ENCODE measurements around the gene AQP9. TPM values are rescaled to one million over a fixed set of nuclear protein-coding genes. Genes with fewer than 3 reads are reported as not detected.
A peak's percentile ranks its signal among the peaks of the same experiment; 100 is the strongest.

The AQP9 gene
- total and polyA plus RNA-seq, 2 of the 8 experiments (the other 6 are each of a cell fraction or from before 2014, with no cell fraction given), result not detected

DNA sequence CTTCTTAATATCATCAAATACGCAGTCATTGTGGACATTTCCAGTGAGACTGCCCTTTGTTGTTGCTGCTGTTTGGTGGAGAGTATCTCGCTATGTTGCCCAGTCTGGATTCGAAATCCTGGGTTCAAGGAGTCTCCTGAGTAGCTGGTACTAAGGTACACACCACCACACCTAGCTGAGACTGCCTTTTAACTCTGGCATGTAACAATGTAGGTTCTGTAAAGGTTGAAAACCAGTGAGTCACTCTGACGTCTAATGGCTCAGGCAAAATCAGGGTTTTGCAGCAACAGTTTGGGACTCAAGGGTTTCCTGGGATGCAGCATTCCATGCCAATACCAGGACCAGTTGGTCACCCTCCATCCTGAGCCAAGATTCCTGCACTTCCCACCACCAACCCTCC, 52.2 kb downstream of the AQP9 start:
- FAIRE-seq, result peak; percentile 7
- Histone ChIP-seq H4K5ac (ENCODE audit: insufficient read length, low read depth, low read length) (no peak overlapping the region), H2BK5ac (ENCODE audit: low read depth, low read length) (no peak overlapping the region), H3K4me1 (replicated peaks in 1 of 4; ENCODE audit: control insufficient read depth in 3 of 4, insufficient read depth in 4 of 4, low read length in 3 of 4) (no peaks in the 10 kb centered on the region; a peak in 1 of 7 replicates), H2BK20ac (ENCODE audit: low read length) (no peak overlapping the region), H4K8ac (ENCODE audit: extremely low read depth, insufficient read depth, low read length) (no peak overlapping the region), H3K79me2 (ENCODE audit: control insufficient read depth in 1 of 2, insufficient read depth in 2 of 2, low read length in 2 of 2) (no peaks in the 10 kb centered on the region), H3K4ac (replicated peaks; ENCODE audit: insufficient read length, low read depth, low read length) (no peak overlapping the region), H4K91ac (replicated peaks; ENCODE audit: insufficient read length, low read length) (no peak overlapping the region), H2AK5ac (ENCODE audit: low read depth, low read length) (no peak overlapping the region), H2AFZ (ENCODE audit: low read length) (peak overlapping the region; percentile 71), H3K27ac (ENCODE audit: low read depth, low read length) (no peak overlapping the region), H3K9me3 (ENCODE audit: insufficient read depth in 2 of 2, low read depth in 1 of 2, low read length in 1 of 2) (peaks cover 0 to 2% of the 10 kb centered on the region in 2 experiments; a peak in 1 of 4 replicates), H2BK12ac (ENCODE audit: low read depth, low read length) (no peak overlapping the region), H3K36me3 (ENCODE audit: control insufficient read depth in 2 of 4, insufficient read depth in 4 of 4, low read length in 3 of 4) (no peaks in the 10 kb centered on the region), H4K20me1 (replicated peaks in 1 of 2; ENCODE audit: control insufficient read depth in 1 of 2, insufficient read depth in 2 of 2, low read length in 2 of 2) (no peaks in the 10 kb centered on the region), H3K23me2 (ENCODE audit: low read depth, low read length) (no peaks in the 10 kb centered on the region; the same call in 1 of the 2 replicates), H3K4me2 (ENCODE audit: insufficient read depth in 1 of 2, low read depth in 2 of 2, low read length in 2 of 2) (no peak overlapping the region), H3K27me3 (replicated peaks in 1 of 4; ENCODE audit: control insufficient read depth in 3 of 4, extremely low read depth in 1 of 4, insufficient read depth in 3 of 4, low read length in 3 of 4) (no peaks in the 10 kb centered on the region), H3K4me3 (ENCODE audit: extremely low read depth in 1 of 4, insufficient read depth in 2 of 4, low read depth in 3 of 4, low read length in 4 of 4) (no peak overlapping the region), H2BK15ac (ENCODE audit: low read length) (no peak overlapping the region), H3K79me1 (ENCODE audit: low read depth, low read length) (no peaks in the 10 kb centered on the region), H3K14ac (ENCODE audit: insufficient read length) (peak overlapping the region; percentile 31), H3K56ac (replicated peaks; ENCODE audit: insufficient read length, low read depth, low read length) (no peak overlapping the region), H2BK120ac (replicated peaks; ENCODE audit: low read depth, low read length) (no peak overlapping the region), H3K9ac (replicated peaks in 1 of 4; ENCODE audit: extremely low read depth in 1 of 4, low read depth in 3 of 4, low read length in 3 of 4) (no peak overlapping the region), H3K18ac (ENCODE audit: extremely low read depth, low read length) (no peak overlapping the region), H3K23ac (ENCODE audit: insufficient read length) (no peak overlapping the region)
- DNase-seq (ENCODE audit: low read depth in 1 of 2, low spot score in 2 of 2), result no peak
- 87% methylated on average over 4 of the region's 4 CpGs; no CpG with 5 or more reads in 1 of the 2 experiments for WGBS, 2 experiments (ENCODE audit: extremely low coverage in 1 of 2, insufficient coverage in 1 of 2, insufficient read length in 1 of 2, insufficient replicate concordance in 2 of 2, low coverage in 1 of 2, low lambda C conversion rate in 2 of 2, missing lambda C conversion rate in 1 of 2)
- ChIA-PET CTCF (ENCODE audit: partially characterized antibody) (no interaction called here), POLR2A (ENCODE audit: partially characterized antibody) (no interaction called here)
